Measurements from ENCODE around the gene PRR19. TPM values are rescaled to one million over a fixed set of nuclear protein-coding genes. Genes with fewer than 3 reads are reported as not detected.
"Not testable (repeated sequence)": the region's sequence is repeated elsewhere in the genome, so short reads cannot be mapped to it uniquely, and the experiment has no call there.

PRR19 gene
- total RNA-seq, 1 donor from 2014 or later, result 0.71 TPM

- DNase-seq (no peak), ATAC-seq (no peak)
- H3K4me3 ChIP-seq, result no peak overlapping the region
- peaks cover 11% of the 10 kb centered on the region for H3K27me3 ChIP-seq (ENCODE audit: low read depth)
- no peaks in the 10 kb centered on the region for H3K36me3 ChIP-seq
- no peak overlapping the region for H3K27ac ChIP-seq
- TF ChIP-seq CTCF (IDR thresholded peaks at IDR 0.05), result no peak
- peaks cover 30% of the 10 kb centered on the region for H3K4me1 ChIP-seq
- H3K9me3 ChIP-seq, result no peaks in the 10 kb centered on the region
- intact Hi-C loops (cut with DNase I), result no loop called here
Measured at GRCh38 chr19:42328854-42329253, 26.9 kb downstream of the PRR19 start.

- Histone ChIP-seq H3K4me3 (no peak overlapping the region), H3K9me3 (no peaks in the 10 kb centered on the region), H3K27me3 (ENCODE audit: low read depth) (no peaks in the 10 kb centered on the region), H3K4me1 (peaks cover 19% of the 10 kb centered on the region), H3K27ac (no peak overlapping the region), H3K36me3 (peaks cover 4% of the 10 kb centered on the region)
- no peak for TF ChIP-seq CTCF (IDR thresholded peaks at IDR 0.05)
- DNase-seq, result no peak
- intact Hi-C loops (cut with DNase I), result no loop called here
- ATAC-seq, result no peak
Measured at GRCh38 chr19:42330241-42330711, 28.3 kb downstream of the PRR19 start.

- intact Hi-C loops (cut with DNase I); H3K27me3 ChIP-seq (ENCODE audit: low read depth); H3K27ac ChIP-seq; H3K9me3 ChIP-seq; ATAC-seq; DNase-seq; H3K4me3 ChIP-seq: not testable (repeated sequence)
- peaks cover 14% of the 10 kb centered on the region for H3K4me1 ChIP-seq
- peaks cover 12% of the 10 kb centered on the region for H3K36me3 ChIP-seq
Measured at GRCh38 chr19:42331333-42331732, 29.4 kb downstream of the PRR19 start.

- peaks cover 19% of the 10 kb centered on the region for H3K36me3 ChIP-seq
- peaks cover 7% of the 10 kb centered on the region for H3K4me1 ChIP-seq
- intact Hi-C loops (cut with DNase I), result no loop called here
- ATAC-seq (no peak), DNase-seq (no peak)
- H3K27ac ChIP-seq, result no peak overlapping the region
- H3K27me3 ChIP-seq (ENCODE audit: low read depth), result no peaks in the 10 kb centered on the region
- no peak for TF ChIP-seq CTCF (IDR thresholded peaks at IDR 0.05)
- H3K9me3 ChIP-seq, result no peaks in the 10 kb centered on the region
- no peak overlapping the region for H3K4me3 ChIP-seq
Measured at GRCh38 chr19:42332059-42332458, 30.1 kb downstream of the PRR19 start.

GRCh38 chr19:42333018-42333417 lies 31.1 kb downstream of the PRR19 start:
- H3K4me3 ChIP-seq, result no peak overlapping the region
- no peak for ATAC-seq
- intact Hi-C loops (cut with DNase I), result no loop called here

More at GRCh38 chr19:42333018-42333417, 31.1 kb downstream of the PRR19 start:
- no peaks in the 10 kb centered on the region for H3K4me1 ChIP-seq
- H3K27ac ChIP-seq, result no peak overlapping the region
- no peak for DNase-seq
- no peak for TF ChIP-seq CTCF (IDR thresholded peaks at IDR 0.05)
- no peaks in the 10 kb centered on the region for H3K9me3 ChIP-seq
- no peaks in the 10 kb centered on the region for H3K27me3 ChIP-seq (ENCODE audit: low read depth)
- peaks cover 23% of the 10 kb centered on the region for H3K36me3 ChIP-seq
